Measurements from ENCODE around the gene AKAP8L.

DNA sequence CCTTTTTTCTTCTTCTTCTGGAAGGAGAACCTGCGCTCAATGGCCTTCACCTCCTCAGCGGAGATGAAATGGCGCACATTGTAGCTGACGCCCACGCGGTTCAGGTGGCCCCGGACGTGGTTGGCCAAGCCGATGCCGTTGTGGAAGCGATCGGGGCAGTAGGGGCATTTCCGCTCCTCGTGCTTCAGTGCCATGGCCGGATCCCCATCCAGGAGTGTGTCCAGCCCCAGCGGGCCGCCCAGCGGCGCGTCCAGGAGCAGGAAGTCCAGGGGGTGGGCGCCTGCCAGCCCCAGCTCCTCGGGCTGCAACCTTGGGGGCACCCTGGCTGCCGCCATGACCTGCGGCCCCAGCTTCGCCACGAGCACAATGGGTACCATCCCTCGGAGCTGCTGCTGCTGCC, 19.8 kb upstream of the AKAP8L start:
- TF ChIP-seq, protein P1, sequence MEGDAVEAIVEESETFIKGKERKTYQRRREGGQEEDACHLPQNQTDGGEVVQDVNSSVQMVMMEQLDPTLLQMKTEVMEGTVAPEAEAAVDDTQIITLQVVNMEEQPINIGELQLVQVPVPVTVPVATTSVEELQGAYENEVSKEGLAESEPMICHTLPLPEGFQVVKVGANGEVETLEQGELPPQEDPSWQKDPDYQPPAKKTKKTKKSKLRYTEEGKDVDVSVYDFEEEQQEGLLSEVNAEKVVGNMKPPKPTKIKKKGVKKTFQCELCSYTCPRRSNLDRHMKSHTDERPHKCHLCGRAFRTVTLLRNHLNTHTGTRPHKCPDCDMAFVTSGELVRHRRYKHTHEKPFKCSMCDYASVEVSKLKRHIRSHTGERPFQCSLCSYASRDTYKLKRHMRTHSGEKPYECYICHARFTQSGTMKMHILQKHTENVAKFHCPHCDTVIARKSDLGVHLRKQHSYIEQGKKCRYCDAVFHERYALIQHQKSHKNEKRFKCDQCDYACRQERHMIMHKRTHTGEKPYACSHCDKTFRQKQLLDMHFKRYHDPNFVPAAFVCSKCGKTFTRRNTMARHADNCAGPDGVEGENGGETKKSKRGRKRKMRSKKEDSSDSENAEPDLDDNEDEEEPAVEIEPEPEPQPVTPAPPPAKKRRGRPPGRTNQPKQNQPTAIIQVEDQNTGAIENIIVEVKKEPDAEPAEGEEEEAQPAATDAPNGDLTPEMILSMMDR (IDR thresholded peaks at IDR 0.05; ENCODE audit: low read depth, low read length): no peak
- TF ChIP-seq, protein P2, sequence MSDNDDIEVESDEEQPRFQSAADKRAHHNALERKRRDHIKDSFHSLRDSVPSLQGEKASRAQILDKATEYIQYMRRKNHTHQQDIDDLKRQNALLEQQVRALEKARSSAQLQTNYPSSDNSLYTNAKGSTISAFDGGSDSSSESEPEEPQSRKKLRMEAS (IDR thresholded peaks at IDR 0.05; ENCODE audit: low read depth, low read length): no peak
- TF ChIP-seq POLR2A (IDR thresholded peaks at IDR 0.05; ENCODE audit: extremely low read depth, insufficient read length) (no peak), MYC (IDR thresholded peaks at IDR 0.05; ENCODE audit: low read depth, low read length) (no peak)

Data from NB4 (cell line).